ENCODE measurements around the gene DAB2. TPM values are rescaled to one million over a fixed set of nuclear protein-coding genes. Genes with fewer than 3 reads are reported as not detected.

DAB2 gene
- polyA plus RNA-seq, 1 donor (not counting 4 experiments of a cell fraction or from before 2014, with no cell fraction given) = 10.4 TPM

DNA sequence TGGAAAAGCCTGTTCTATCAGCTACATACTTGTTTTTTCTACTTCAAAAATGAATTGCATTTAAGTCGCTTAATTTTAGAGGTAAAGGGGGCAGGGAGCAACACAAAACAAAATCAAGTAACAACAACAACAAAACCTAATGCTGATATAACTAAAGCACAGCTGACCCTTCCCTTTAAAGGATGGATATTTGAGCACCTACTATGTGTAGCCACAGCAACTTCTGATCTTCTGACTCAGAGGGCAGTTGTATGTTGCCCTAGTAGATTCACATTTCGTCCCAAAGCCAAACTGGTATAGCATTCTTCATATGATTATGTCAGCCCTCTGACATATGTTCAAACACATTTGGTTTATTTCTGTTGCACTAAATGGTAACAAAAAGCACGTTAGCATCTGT, 6.8 kb downstream of the DAB2 start:
- H3K4me3 ChIP-seq (ENCODE audit: control insufficient read depth in 2 of 3, extremely low read depth in 1 of 3, insufficient read depth in 2 of 3, low read depth in 1 of 3, low read length in 3 of 3) = no peak overlapping the region
- H2AFZ ChIP-seq (ENCODE audit: control insufficient read depth, low read length) = no peak overlapping the region
- H3K27ac ChIP-seq (ENCODE audit: control insufficient read depth, insufficient read depth, low read length) = no peak overlapping the region
- DNase-seq (ENCODE audit: low read depth, low spot score) (no peak), FAIRE-seq (no peak)
- H3K36me3 ChIP-seq (ENCODE audit: control insufficient read depth in 2 of 2, extremely low read depth in 1 of 2, insufficient read depth in 2 of 2, low read length in 2 of 2) = no peaks in the 10 kb centered on the region
- no peaks in the 10 kb centered on the region for H3K9me1 ChIP-seq (ENCODE audit: control insufficient read depth, extremely low read depth, insufficient read depth, low read length)
- no peaks in the 10 kb centered on the region for H3K27me3 ChIP-seq (ENCODE audit: control insufficient read depth, extremely low read depth, insufficient read depth, low read length)
- no peaks in the 10 kb centered on the region for H3K9me3 ChIP-seq (ENCODE audit: control insufficient read depth, low read depth, low read length)
- H3K4me1 ChIP-seq (ENCODE audit: control insufficient read depth, extremely low read depth, insufficient read depth, low read length) = peaks cover 30% of the 10 kb centered on the region
- H3K4me2 ChIP-seq (ENCODE audit: control insufficient read depth, extremely low read depth, insufficient read depth, low read depth, low read length) = no peak overlapping the region
- no peak overlapping the region for H3K9ac ChIP-seq (ENCODE audit: control insufficient read depth, extremely low read depth, insufficient read depth, low read length)
- dilution Hi-C loops (cut with MboI; ENCODE audit: extremely low pct_ligation_motif_present, low sequenced_read_pairs) = no loop called here
- H4K20me1 ChIP-seq (ENCODE audit: control insufficient read depth, extremely low read depth, insufficient read depth, low read length) = no peaks in the 10 kb centered on the region
- no peak for TF ChIP-seq EZH2 (IDR thresholded peaks at IDR 0.05; ENCODE audit: low read length)
- no peak for TF ChIP-seq CTCF (optimal IDR thresholded peaks at IDR 0.05 in 1 of 3, IDR thresholded peaks at IDR 0.05 in 1 of 3, conservative IDR thresholded peaks at IDR 0.05 in 1 of 3; ENCODE audit: extremely low read depth in 1 of 3, insufficient read depth in 2 of 3, low read length in 3 of 3)
- peaks cover 12% of the 10 kb centered on the region for H3K79me2 ChIP-seq (ENCODE audit: control insufficient read depth, insufficient read depth, low read length)

- peaks cover 9% of the 10 kb centered on the region for H3K79me2 ChIP-seq (ENCODE audit: control insufficient read depth, insufficient read depth, low read length)
- no peaks in the 10 kb centered on the region for H3K27me3 ChIP-seq (ENCODE audit: control insufficient read depth, extremely low read depth, insufficient read depth, low read length)
- no peak overlapping the region for H3K9ac ChIP-seq (ENCODE audit: control insufficient read depth, extremely low read depth, insufficient read depth, low read length)
- DNase-seq (ENCODE audit: low read depth, low spot score) (no peak), FAIRE-seq (no peak)
- dilution Hi-C loops (cut with MboI; ENCODE audit: extremely low pct_ligation_motif_present, low sequenced_read_pairs) = no loop called here
- H3K27ac ChIP-seq (ENCODE audit: control insufficient read depth, insufficient read depth, low read length) = no peak overlapping the region
- TF ChIP-seq EZH2 (IDR thresholded peaks at IDR 0.05; ENCODE audit: low read length) (no peak), CTCF (optimal IDR thresholded peaks at IDR 0.05 in 1 of 3, IDR thresholded peaks at IDR 0.05 in 1 of 3, conservative IDR thresholded peaks at IDR 0.05 in 1 of 3; ENCODE audit: extremely low read depth in 1 of 3, insufficient read depth in 2 of 3, low read length in 3 of 3) (no peak)
- peaks cover 23% of the 10 kb centered on the region for H3K4me1 ChIP-seq (ENCODE audit: control insufficient read depth, extremely low read depth, insufficient read depth, low read length)
- no peak overlapping the region for H2AFZ ChIP-seq (ENCODE audit: control insufficient read depth, low read length)
- H3K9me3 ChIP-seq (ENCODE audit: control insufficient read depth, low read depth, low read length) = no peaks in the 10 kb centered on the region
- no peak overlapping the region for H3K4me2 ChIP-seq (ENCODE audit: control insufficient read depth, extremely low read depth, insufficient read depth, low read depth, low read length)
- H3K36me3 ChIP-seq (ENCODE audit: control insufficient read depth in 2 of 2, extremely low read depth in 1 of 2, insufficient read depth in 2 of 2, low read length in 2 of 2) = no peaks in the 10 kb centered on the region
- H3K4me3 ChIP-seq (ENCODE audit: control insufficient read depth in 2 of 3, extremely low read depth in 1 of 3, insufficient read depth in 2 of 3, low read depth in 1 of 3, low read length in 3 of 3) = no peak overlapping the region
- no peaks in the 10 kb centered on the region for H3K9me1 ChIP-seq (ENCODE audit: control insufficient read depth, extremely low read depth, insufficient read depth, low read length)
- no peaks in the 10 kb centered on the region for H4K20me1 ChIP-seq (ENCODE audit: control insufficient read depth, extremely low read depth, insufficient read depth, low read length)
Observed at GRCh38 chr5:39415201-39415600, 9.6 kb downstream of the DAB2 start.
